T-helper 1 cell (primary cell): ENCODE results near the gene FAM114A1.

Experiments used
- DNase-seq, 5 donors: peaks; one replicate each; pipeline ENCODE4 v3.0.0-alpha.2; 2012 to 2020

Gene FAM114A1

DNA sequence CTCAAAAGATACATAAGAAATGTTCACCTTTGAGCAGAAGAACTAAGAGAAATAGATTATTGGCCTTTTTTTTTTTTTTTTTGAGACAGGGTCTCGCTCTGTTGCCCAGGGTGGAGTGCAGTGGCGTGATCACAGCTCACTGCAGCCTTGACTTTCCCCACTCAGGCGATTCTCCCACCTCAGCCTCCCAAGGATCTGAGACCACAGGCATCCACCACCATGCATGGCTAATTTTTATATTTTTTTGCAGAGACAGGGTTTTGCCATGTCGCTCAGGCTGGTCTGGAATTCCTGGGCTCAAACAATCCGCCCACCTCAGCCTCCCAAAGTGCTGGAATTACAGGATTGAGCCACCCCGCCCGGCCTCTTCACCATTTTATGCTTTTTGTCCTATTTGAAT, 8.1 kb upstream of the FAM114A1 start:
- DNase-seq: no peak

GRCh38 chr4:38860788-38861424, 6.7 kb upstream of the FAM114A1 start:
- DNase-seq: peak; percentile 23 to 79 (median 34)

DNA sequence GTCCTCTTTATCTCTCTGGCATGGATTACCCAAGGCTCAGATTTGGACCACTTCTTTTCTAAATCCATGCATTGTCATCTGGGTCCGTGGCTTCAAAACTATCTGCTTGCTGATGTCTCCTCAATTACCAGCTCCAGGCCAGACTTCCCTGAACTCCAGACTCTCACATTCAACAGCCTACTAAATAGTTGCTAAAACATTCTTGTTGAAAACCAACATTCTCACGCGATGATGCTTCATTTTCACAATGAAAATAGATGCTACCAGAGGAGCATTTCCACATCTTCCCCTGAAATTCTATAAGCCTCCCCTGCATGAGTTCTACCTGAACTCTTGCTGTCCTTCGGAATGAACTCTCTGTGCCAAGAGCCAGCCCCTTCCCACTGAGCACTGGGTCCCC, 5.8 kb upstream of the FAM114A1 start:
- DNase-seq: no peak

DNA sequence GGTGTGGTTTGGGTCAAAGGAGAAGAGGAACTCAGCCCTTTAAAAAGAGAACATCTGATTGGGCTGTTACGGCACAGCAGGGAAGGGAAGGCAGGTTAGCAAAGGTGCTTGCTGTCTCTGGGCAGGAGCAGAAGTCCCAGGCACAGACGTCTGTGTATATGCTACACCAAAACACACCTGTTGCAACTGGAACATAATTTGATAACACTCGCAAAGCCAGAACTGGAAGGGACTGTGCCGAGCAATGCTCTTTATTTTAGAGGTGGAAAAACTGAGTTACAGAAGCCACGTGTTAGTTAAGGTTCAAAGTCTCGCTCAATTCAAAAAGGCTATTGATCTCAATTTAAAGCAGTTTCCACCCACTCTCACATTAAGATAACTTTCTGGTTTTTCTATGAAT, 2.2 kb upstream of the FAM114A1 start:
- DNase-seq: no peak

- DNase-seq: no peak
Measured at GRCh38 chr4:38866973-38867477, 581 bp upstream of the FAM114A1 start.

- DNase-seq: no peak
Measured at GRCh38 chr4:38868059-38868960, 704 bp downstream of the FAM114A1 start.

- no peak for DNase-seq
Measured at GRCh38 chr4:38869511-38869910, 1.9 kb downstream of the FAM114A1 start.

GRCh38 chr4:38870098-38870808, 2.6 kb downstream of the FAM114A1 start:
- DNase-seq: no peak

GRCh38 chr4:38871593-38871992, 4.0 kb downstream of the FAM114A1 start:
- no peak for DNase-seq

DNA sequence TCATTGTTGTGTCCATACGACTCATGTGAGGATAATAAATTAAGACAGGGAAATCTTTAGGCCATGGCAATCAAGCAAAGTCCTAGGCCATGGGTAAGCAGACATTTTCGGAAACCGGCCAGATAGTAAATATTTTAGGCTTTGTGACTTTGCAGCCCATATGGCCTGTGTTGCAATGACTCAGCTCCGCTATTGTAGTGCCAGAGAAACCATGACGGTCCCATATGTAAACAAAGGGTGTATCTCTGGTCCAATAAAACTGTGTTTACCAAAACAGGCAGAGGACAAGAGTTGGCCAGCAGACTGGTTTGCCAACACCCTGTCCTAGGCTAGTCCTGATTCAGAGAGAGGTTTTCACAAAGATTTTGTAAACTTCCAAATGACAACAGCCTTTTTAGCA, 5.0 kb downstream of the FAM114A1 start:
- no peak for DNase-seq

GRCh38 chr4:38873290-38873944, 5.8 kb downstream of the FAM114A1 start:
- DNase-seq: no peak

DNA sequence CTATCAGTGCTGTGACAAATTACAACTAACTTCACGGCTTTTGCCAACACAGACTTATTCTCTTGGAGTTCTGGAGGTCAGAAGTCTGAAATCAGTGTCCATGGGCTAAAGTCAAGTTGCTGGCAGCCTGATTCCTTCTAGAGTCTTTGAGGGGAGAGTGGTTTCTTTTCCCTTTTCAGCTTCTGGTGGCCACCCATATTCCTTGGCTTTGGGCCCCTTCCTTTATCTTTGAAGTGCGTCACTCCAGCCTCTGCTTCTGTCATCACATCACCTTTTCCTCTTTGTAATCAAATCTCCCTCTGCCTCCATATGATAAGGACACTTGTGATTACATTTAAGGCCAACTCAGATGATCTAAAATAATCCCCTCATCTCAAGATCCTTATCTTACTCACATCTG, 9.0 kb downstream of the FAM114A1 start:
- no peak for DNase-seq

DNA sequence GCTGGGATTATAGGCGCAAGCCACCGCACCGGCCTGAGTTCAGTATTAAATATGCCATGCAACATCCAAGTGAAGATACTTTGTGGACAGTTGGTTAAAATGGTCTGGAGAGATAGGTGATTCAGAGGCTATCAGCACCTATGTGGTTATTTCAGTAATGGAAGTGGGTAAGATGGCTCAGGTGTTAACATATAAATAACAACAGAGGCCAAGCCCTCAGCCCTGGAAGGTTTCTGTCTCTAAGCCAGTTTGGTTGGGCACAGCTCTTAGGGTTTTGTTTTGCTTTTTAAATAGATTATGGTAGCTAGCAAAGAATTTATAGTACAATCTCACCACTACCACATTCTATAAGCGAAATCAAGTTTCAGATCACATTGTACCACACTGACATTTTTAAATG, 16.6 kb downstream of the FAM114A1 start:
- no peak for DNase-seq

- DNase-seq: peak in 1 of 5 donors; percentile 71
Measured at GRCh38 chr4:38889143-38889542, 21.5 kb downstream of the FAM114A1 start.

- no peak for DNase-seq
Measured at GRCh38 chr4:38891051-38891983, 23.7 kb downstream of the FAM114A1 start.

- DNase-seq: no peak
Measured at GRCh38 chr4:38894322-38894982, 26.8 kb downstream of the FAM114A1 start.

GRCh38 chr4:38896940-38897339, 29.3 kb downstream of the FAM114A1 start:
- DNase-seq: no peak

- DNase-seq: no peak
Measured at GRCh38 chr4:38898245-38898644, 30.6 kb downstream of the FAM114A1 start.

GRCh38 chr4:38902221-38902620, 34.6 kb downstream of the FAM114A1 start:
- no peak for DNase-seq

GRCh38 chr4:38902695-38903094, 35.1 kb downstream of the FAM114A1 start:
- DNase-seq: peak in 1 of 5 donors; percentile 47

GRCh38 chr4:38904090-38904666, 36.6 kb downstream of the FAM114A1 start:
- no peak for DNase-seq
